WERI-Rb-1 (cell line): ENCODE measurements around the gene C3orf38.
"Not testable (repeated sequence)": the region's sequence is repeated elsewhere in the genome, so short reads cannot be mapped to it uniquely, and the experiment has no call there.

Experiments used
- DNase-seq: peaks from one replicate; pipeline ENCODE4 v3.0.0-alpha.2; 2020
- H3K27ac ChIP-seq: fragments of 250-450 bp; sonication (Bioruptor Pico); 2 replicates; pipeline ENCODE4 v1.5.1; 2020; ENCODE audit warnings: mild to moderate bottlenecking, moderate library complexity
- H3K27me3 ChIP-seq: fragments of 250-450 bp; sonication (Bioruptor Pico); 2 replicates; pipeline ENCODE4 v1.5.1; 2021; ENCODE audit warnings: mild to moderate bottlenecking, low read depth, moderate library complexity; ENCODE audit not compliant: insufficient read depth, severe bottlenecking
- H3K36me3 ChIP-seq: fragments of 250-450 bp; sonication (Bioruptor Pico); 2 replicates; pipeline ENCODE4 v1.5.1; 2020; ENCODE audit warnings: mild to moderate bottlenecking, moderate library complexity
- H3K4me3 ChIP-seq: 2 replicates; pipeline ENCODE4 v1.5.1; 2011; ENCODE audit warnings: low read depth, mild to moderate bottlenecking, control low read depth, low read length
- H3K9me3 ChIP-seq: fragments of 250-450 bp; sonication (Bioruptor Pico); 2 replicates; pipeline ENCODE4 v1.5.1; 2021; ENCODE audit warnings: mild to moderate bottlenecking, moderate library complexity; ENCODE audit not compliant: severe bottlenecking
- TF ChIP-seq, protein P1 (sequence below): IDR thresholded peaks from 2 replicates; pipeline ENCODE4 v1.5.1; 2011; ENCODE audit warnings: low read depth, mild to moderate bottlenecking, control low read depth, inconsistent platforms, low read length

C3orf38 gene

DNA sequence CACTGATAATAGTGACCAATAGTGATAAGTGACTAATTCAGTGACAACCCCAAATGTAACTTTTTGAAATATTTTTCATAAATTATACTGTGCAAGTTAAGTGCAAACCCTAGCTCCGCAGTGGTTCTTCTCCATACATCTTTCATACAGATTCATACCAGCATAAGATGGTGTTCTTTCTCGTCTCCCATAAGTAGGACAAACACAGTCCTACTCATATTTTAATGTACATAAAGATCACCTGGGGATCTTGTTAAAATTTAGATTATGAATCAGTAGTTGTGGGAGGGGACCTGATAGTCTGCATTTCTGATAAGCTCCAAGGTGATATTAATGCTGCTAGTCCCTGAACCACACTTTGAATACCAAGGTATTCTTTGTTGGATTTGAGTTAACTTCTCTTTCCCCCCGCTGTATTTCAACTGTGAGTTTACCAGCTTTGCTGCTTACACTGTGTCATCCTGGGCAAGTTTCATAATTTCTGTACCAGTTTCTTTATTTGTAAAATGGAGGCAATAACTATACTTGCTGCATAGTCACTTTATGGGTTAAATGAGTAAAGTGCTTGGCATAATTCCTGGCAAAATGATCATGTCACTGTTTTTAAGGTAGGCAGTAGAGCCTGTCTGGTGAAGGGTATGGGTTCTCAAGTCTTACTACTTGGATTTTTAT is 34.7 kb upstream of the C3orf38 start:
- H3K27ac ChIP-seq: no peak overlapping the region
- TF ChIP-seq, protein P1, sequence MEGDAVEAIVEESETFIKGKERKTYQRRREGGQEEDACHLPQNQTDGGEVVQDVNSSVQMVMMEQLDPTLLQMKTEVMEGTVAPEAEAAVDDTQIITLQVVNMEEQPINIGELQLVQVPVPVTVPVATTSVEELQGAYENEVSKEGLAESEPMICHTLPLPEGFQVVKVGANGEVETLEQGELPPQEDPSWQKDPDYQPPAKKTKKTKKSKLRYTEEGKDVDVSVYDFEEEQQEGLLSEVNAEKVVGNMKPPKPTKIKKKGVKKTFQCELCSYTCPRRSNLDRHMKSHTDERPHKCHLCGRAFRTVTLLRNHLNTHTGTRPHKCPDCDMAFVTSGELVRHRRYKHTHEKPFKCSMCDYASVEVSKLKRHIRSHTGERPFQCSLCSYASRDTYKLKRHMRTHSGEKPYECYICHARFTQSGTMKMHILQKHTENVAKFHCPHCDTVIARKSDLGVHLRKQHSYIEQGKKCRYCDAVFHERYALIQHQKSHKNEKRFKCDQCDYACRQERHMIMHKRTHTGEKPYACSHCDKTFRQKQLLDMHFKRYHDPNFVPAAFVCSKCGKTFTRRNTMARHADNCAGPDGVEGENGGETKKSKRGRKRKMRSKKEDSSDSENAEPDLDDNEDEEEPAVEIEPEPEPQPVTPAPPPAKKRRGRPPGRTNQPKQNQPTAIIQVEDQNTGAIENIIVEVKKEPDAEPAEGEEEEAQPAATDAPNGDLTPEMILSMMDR: no peak
- H3K36me3 ChIP-seq: peaks cover 20% of the 10 kb centered on the region
- no peak for DNase-seq
- no peak overlapping the region for H3K4me3 ChIP-seq
- H3K9me3 ChIP-seq: no peaks in the 10 kb centered on the region
- no peaks in the 10 kb centered on the region for H3K27me3 ChIP-seq

DNA sequence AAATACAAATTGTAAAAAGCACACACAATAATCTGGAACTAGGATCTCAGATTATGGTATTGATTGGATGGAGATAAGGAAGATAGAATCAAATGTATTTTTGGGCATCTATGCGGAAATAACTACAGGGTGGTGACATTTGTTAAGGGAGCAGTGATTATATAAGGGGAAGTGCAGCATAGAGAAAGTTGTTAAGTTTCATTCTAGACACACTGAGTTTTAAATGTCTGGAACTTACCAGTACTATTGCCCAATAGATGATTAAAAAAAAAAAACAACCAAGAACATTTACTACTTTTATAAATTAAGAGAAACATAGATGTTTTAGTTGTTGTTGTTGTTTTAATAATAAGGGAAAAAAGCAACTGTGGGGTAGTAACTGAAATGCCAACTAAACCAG is 32.1 kb upstream of the C3orf38 start:
- Histone ChIP-seq H3K27ac (no peak overlapping the region), H3K4me3 (no peak overlapping the region), H3K36me3 (peaks cover 22% of the 10 kb centered on the region), H3K27me3 (no peaks in the 10 kb centered on the region), H3K9me3 (no peaks in the 10 kb centered on the region)
- TF ChIP-seq, protein P1: no peak
- DNase-seq: no peak

GRCh38 chr3:88118603-88119002 is 31.2 kb upstream of the C3orf38 start:
- H3K27ac ChIP-seq, DNase-seq, H3K27me3 ChIP-seq, H3K4me3 ChIP-seq, H3K9me3 ChIP-seq: not testable (repeated sequence)
- H3K36me3 ChIP-seq: peaks cover 22% of the 10 kb centered on the region

DNA sequence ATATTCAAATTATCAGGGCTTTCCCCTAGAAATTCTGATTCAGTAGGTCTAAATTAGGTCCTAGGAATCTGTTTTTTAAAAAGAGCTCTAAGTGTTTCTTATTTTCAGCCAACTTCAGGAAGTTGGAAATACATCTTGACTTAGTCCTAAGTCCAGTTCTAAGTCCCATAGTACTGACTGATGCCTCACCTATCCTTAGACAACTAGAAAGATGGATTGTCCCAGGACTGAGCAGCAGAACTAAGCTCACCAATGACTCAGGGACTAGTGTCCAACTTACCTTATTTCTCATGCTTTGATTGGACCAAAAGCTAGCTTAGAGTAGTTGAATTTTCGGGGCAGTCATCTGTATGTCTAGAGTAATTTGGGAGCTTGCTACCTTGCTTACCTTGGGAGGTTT is 26.2 kb upstream of the C3orf38 start:
- no peak overlapping the region for H3K27ac ChIP-seq
- no peak for DNase-seq
- H3K27me3 ChIP-seq: no peaks in the 10 kb centered on the region
- H3K36me3 ChIP-seq: peaks cover 3% of the 10 kb centered on the region
- TF ChIP-seq, protein P1: no peak
- no peak overlapping the region for H3K4me3 ChIP-seq
- H3K9me3 ChIP-seq: no peaks in the 10 kb centered on the region

- H3K36me3 ChIP-seq: peaks cover 25% of the 10 kb centered on the region
Observed at GRCh38 chr3:88131695-88132094, 18.1 kb upstream of the C3orf38 start.

GRCh38 chr3:88132894-88133293 is 16.9 kb upstream of the C3orf38 start:
- Histone ChIP-seq H3K9me3 (no peaks in the 10 kb centered on the region), H3K4me3 (no peak overlapping the region), H3K36me3 (peaks cover 34% of the 10 kb centered on the region), H3K27me3 (no peaks in the 10 kb centered on the region), H3K27ac (no peak overlapping the region)
- TF ChIP-seq, protein P1: no peak
- no peak for DNase-seq

More at GRCh38 chr3:88131695-88132094, 18.1 kb upstream of the C3orf38 start:
- no peak overlapping the region for H3K27ac ChIP-seq
- H3K4me3 ChIP-seq: no peak overlapping the region
- H3K9me3 ChIP-seq: no peaks in the 10 kb centered on the region
- TF ChIP-seq, protein P1: no peak
- no peaks in the 10 kb centered on the region for H3K27me3 ChIP-seq
- DNase-seq: no peak
